H9 (cell line): ENCODE data around the gene CCNQ. TPM values are rescaled to one million over a fixed set of nuclear protein-coding genes. Genes with fewer than 3 reads are reported as not detected.

ENCODE experiments used
- DNase-seq: peaks from one replicate; pipeline ENCODE4 v3.0.0-alpha.2; 2017
- H2AFZ ChIP-seq: one replicate; pipeline ENCODE4 v1.6.1; 2013; ENCODE audit warnings: mild to moderate bottlenecking, low read length, control low read depth, moderate library complexity
- H2AK5ac ChIP-seq: 2 replicates; pipeline ENCODE4 v1.6.1; 2013; ENCODE audit warnings: low read length, control low read depth, mixed read lengths; ENCODE audit not compliant: insufficient read length
- H2BK120ac ChIP-seq: one replicate; pipeline ENCODE4 v1.6.1; 2013; ENCODE audit warnings: low read depth, mild to moderate bottlenecking, low read length, control low read depth, inconsistent platforms; ENCODE audit not compliant: poor library complexity, severe bottlenecking
- H2BK12ac ChIP-seq: 2 replicates; pipeline ENCODE4 v1.6.1; 2013; ENCODE audit warnings: low read length, control low read depth, mixed read lengths, low read depth; ENCODE audit not compliant: insufficient read length
- H2BK15ac ChIP-seq: 2 replicates; pipeline ENCODE4 v1.6.1; 2013; ENCODE audit warnings: low read depth, low read length, control low read depth
- H2BK20ac ChIP-seq: one replicate; pipeline ENCODE4 v1.6.1; 2013; ENCODE audit warnings: low read depth, mild to moderate bottlenecking, low read length, control low read depth, inconsistent platforms; ENCODE audit not compliant: poor library complexity, severe bottlenecking
- H2BK5ac ChIP-seq: 2 replicates; pipeline ENCODE4 v1.6.1; 2013; ENCODE audit warnings: low read length, control low read depth, mixed read lengths; ENCODE audit not compliant: insufficient read length
- H3K14ac ChIP-seq: 2 replicates; pipeline ENCODE4 v1.6.1; 2013; ENCODE audit warnings: low read length, control low read depth; ENCODE audit not compliant: insufficient read depth
- H3K18ac ChIP-seq: 2 replicates; pipeline ENCODE4 v1.6.1; 2013; ENCODE audit warnings: low read depth, mild to moderate bottlenecking, mixed read lengths, low read length, control low read depth; ENCODE audit not compliant: insufficient read length
- H3K23ac ChIP-seq: 2 replicates; pipeline ENCODE4 v1.6.1; 2013; ENCODE audit warnings: low read length, control low read depth, mixed read lengths, low read depth; ENCODE audit not compliant: insufficient read length
- H3K23me2 ChIP-seq: 2 replicates; pipeline ENCODE4 v1.6.1; 2013; ENCODE audit warnings: low read depth, mild to moderate bottlenecking, mixed read lengths, low read length, control low read depth; ENCODE audit not compliant: insufficient read length, poor library complexity, severe bottlenecking
- H3K27ac ChIP-seq: 2 replicates; pipeline ENCODE4 v1.5.1; 2013; ENCODE audit warnings: low read length, control low read depth, mixed read lengths, low read depth; ENCODE audit not compliant: insufficient read length
- H3K27me3 ChIP-seq: 2 replicates; pipeline ENCODE4 v1.6.1; 2013; ENCODE audit warnings: low read length, control low read depth, inconsistent platforms; ENCODE audit not compliant: insufficient read depth
- H3K4ac ChIP-seq: 2 replicates; pipeline ENCODE4 v1.6.1; 2013; ENCODE audit warnings: low read depth, mild to moderate bottlenecking, control low read depth, inconsistent platforms, low read length, moderate library complexity
- H3K4me1 ChIP-seq: 2 replicates; pipeline ENCODE4 v1.6.1; 2013; ENCODE audit warnings: low read length, control low read depth, inconsistent platforms; ENCODE audit not compliant: insufficient read depth
- H3K4me2 ChIP-seq: 2 replicates; pipeline ENCODE4 v1.6.1; 2013; ENCODE audit warnings: low read length, control low read depth, mixed read lengths; ENCODE audit not compliant: insufficient read length, insufficient read depth
- H3K56ac ChIP-seq: 2 replicates; pipeline ENCODE4 v1.6.1; 2013; ENCODE audit warnings: low read depth, mild to moderate bottlenecking, mixed read lengths, low read length, control low read depth; ENCODE audit not compliant: insufficient read length
- H3K79me1 ChIP-seq: 2 replicates; pipeline ENCODE4 v1.6.1; 2013; ENCODE audit warnings: low read depth, mild to moderate bottlenecking, moderate library complexity, low read length, control low read depth, inconsistent platforms; ENCODE audit not compliant: insufficient read depth, poor library complexity, severe bottlenecking
- H3K79me2 ChIP-seq: 2 replicates; pipeline ENCODE4 v1.6.1; 2013; ENCODE audit warnings: low read length, control low read depth, inconsistent platforms; ENCODE audit not compliant: insufficient read depth
- H3K9ac ChIP-seq: 2 replicates; pipeline ENCODE4 v1.6.1; 2013; ENCODE audit warnings: low read length, control low read depth, mixed read lengths; ENCODE audit not compliant: insufficient read length; ENCODE audit errors: extremely low read depth
- H3K9me3 ChIP-seq: one replicate; pipeline ENCODE4 v1.6.1; 2013; ENCODE audit warnings: low read depth, low read length, inconsistent platforms; ENCODE audit not compliant: control insufficient read depth
- H3T11ph ChIP-seq: one replicate; pipeline ENCODE4 v1.6.1; 2013; ENCODE audit warnings: mild to moderate bottlenecking, low read length, control low read depth, inconsistent platforms
- H4K20me1 ChIP-seq: one replicate; pipeline ENCODE4 v1.6.1; 2013; ENCODE audit not compliant: control insufficient read depth, insufficient read length, insufficient read depth
- H4K5ac ChIP-seq: 2 replicates; pipeline ENCODE4 v1.6.1; 2013; ENCODE audit warnings: low read depth, mild to moderate bottlenecking, mixed read lengths, low read length, control low read depth; ENCODE audit not compliant: insufficient read length
- H4K8ac ChIP-seq: replicated peaks from 2 replicates; pipeline ENCODE4 v1.6.1; 2013; ENCODE audit warnings: low read length, control low read depth, mixed read lengths, low read depth; ENCODE audit not compliant: insufficient read length
- H4K91ac ChIP-seq: 2 replicates; pipeline ENCODE4 v1.6.1; 2013; ENCODE audit warnings: low read depth, mild to moderate bottlenecking, moderate library complexity, mixed read lengths, low read length, control low read depth; ENCODE audit not compliant: insufficient read length
- H3K27ac Mint-ChIP-seq, 3 experiments: 2 replicates in 2 of 3; 3 replicates in 1 of 3; pipeline ENCODE4 v1.8.0; 2020 to 2021; ENCODE audit warnings: mixed read lengths in 3 of 3, mild to moderate bottlenecking in 1 of 3, moderate library complexity in 1 of 3
- H3K27me3 Mint-ChIP-seq: 2 replicates; pipeline ENCODE4 v1.8.0; 2021; ENCODE audit warnings: low read depth, mild to moderate bottlenecking, moderate library complexity, mixed read lengths
- H3K36me3 Mint-ChIP-seq, 3 experiments: 2 replicates in 2 of 3; 3 replicates in 1 of 3; pipeline ENCODE4 v1.8.0; 2020 to 2021; ENCODE audit warnings: low read depth in 3 of 3, mixed read lengths in 3 of 3; ENCODE audit not compliant: insufficient read depth in 1 of 3
- H3K4me1 Mint-ChIP-seq, 2 experiments: 2 replicates each; pipeline ENCODE4 v1.8.0; 2020; ENCODE audit warnings: mixed read lengths in 2 of 2
- H3K4me3 Mint-ChIP-seq, 2 experiments: 2 replicates in 1 of 2; 3 replicates in 1 of 2; pipeline ENCODE4 v1.8.0; 2020 to 2021; ENCODE audit warnings: mild to moderate bottlenecking in 2 of 2, mixed read lengths in 2 of 2, moderate library complexity in 1 of 2
- H3K9me3 Mint-ChIP-seq, 2 experiments: 2 replicates in 1 of 2; 3 replicates in 1 of 2; pipeline ENCODE4 v1.8.0; 2020; ENCODE audit warnings: mild to moderate bottlenecking in 2 of 2, mixed read lengths in 2 of 2, moderate library complexity in 1 of 2
- CTCF ChIP-seq: fragments of 200-600 bp; sonication (generic); conservative IDR thresholded peaks from 3 replicates; pipeline ENCODE4 v1.8.0; 2021; ENCODE audit warnings: antibody characterized with exemption, mild to moderate bottlenecking
- WGBS: extraction: QIAGEN DNeasy Blood & Tissue Kit; methylation state at CpG from one replicate; pipeline ENCODE4 v1.1.7; 2013; ENCODE audit warnings: missing lambda C conversion rate, low lambda C conversion rate, mixed read lengths; ENCODE audit not compliant: insufficient read length; ENCODE audit errors: extremely low coverage; 5-methylcytosine and 5-hydroxymethylcytosine counted together
- total RNA-seq: library from RNA; stranded (reverse); gene quantifications from 2 replicates; pipeline ENCODE4 v1.2.1, GENCODE V29; 2021

The CCNQ gene
- total RNA-seq, 1 experiment from 2014 or later: 18.4 TPM

- Mint-ChIP-seq H3K4me3 (peak overlapping the region; percentile 65 to 80), H3K9me3 (peaks cover 77 to 80% of the 10 kb centered on the region in 2 experiments), H3K27ac (no peak overlapping the region), H3K4me1 (peaks cover 8 to 10% of the 10 kb centered on the region in 2 experiments), H3K36me3 (peaks cover 8 to 17% (median 15%) of the 10 kb centered on the region in 3 experiments), H3K27me3 (peaks cover 30% of the 10 kb centered on the region)
- no peaks in the 10 kb centered on the region for H3K4me1 ChIP-seq
- no peak overlapping the region for H3K56ac ChIP-seq
- H3T11ph ChIP-seq: no peak overlapping the region
- no peaks in the 10 kb centered on the region for H3K79me2 ChIP-seq
- H3K14ac ChIP-seq: no peak overlapping the region
- no peak overlapping the region for H3K27ac ChIP-seq
- no peak overlapping the region for H2AK5ac ChIP-seq
- H3K9ac ChIP-seq: no peak overlapping the region
- H4K8ac ChIP-seq: no peak overlapping the region
- no CpG with 5 or more reads among the region's 2 CpGs for WGBS
- no peak overlapping the region for H3K18ac ChIP-seq
- no peak overlapping the region for H4K91ac ChIP-seq
- no peak overlapping the region for H2AFZ ChIP-seq
- TF ChIP-seq CTCF: no peak
- no peaks in the 10 kb centered on the region for H3K27me3 ChIP-seq
- H2BK20ac ChIP-seq: no peak overlapping the region
- H3K9me3 ChIP-seq: peaks cover 39% of the 10 kb centered on the region
- H4K5ac ChIP-seq: no peak overlapping the region
- H3K23ac ChIP-seq: no peak overlapping the region
- H3K23me2 ChIP-seq: peaks cover 14% of the 10 kb centered on the region
- H4K20me1 ChIP-seq: peaks cover 2% of the 10 kb centered on the region
- H3K79me1 ChIP-seq: no peaks in the 10 kb centered on the region
- H2BK5ac ChIP-seq: no peak overlapping the region
- DNase-seq: no peak
- no peak overlapping the region for H3K4ac ChIP-seq
- H2BK15ac ChIP-seq: no peak overlapping the region
- H2BK120ac ChIP-seq: no peak overlapping the region
- peak overlapping the region; percentile 89 for H3K4me2 ChIP-seq
- no peak overlapping the region for H2BK12ac ChIP-seq
Observed at GRCh38 chrX:153600032-153600373, 1.1 kb upstream of the CCNQ start.
